Astrocyte (in vitro differentiated cells and primary cell): Measurements from ENCODE around the gene SCLY. TPM values are rescaled to one million over a fixed set of nuclear protein-coding genes. Genes with fewer than 3 reads are reported as not detected.

ENCODE experiments used
- DNase-seq: peaks from one replicate; pipeline ENCODE4 v3.0.0-alpha.2; 2010; ENCODE audit warnings: low read depth
- FAIRE-seq: peaks from 2 replicates; lab custom pipeline; 2011; peaks lifted over from hg19 to GRCh38; lab: Jason Lieb, UNC
- H2AFZ ChIP-seq: 2 replicates; pipeline ENCODE4 v1.6.0; 2012; ENCODE audit warnings: low read depth, low read length, inconsistent platforms
- H3K27ac ChIP-seq: 2 replicates; pipeline ENCODE4 v1.5.1; 2011; ENCODE audit warnings: low read depth, low read length, inconsistent platforms
- H3K27me3 ChIP-seq: 2 replicates; pipeline ENCODE4 v1.6.0; 2011; ENCODE audit warnings: low read length, inconsistent platforms; ENCODE audit not compliant: insufficient read depth
- H3K36me3 ChIP-seq: 2 replicates; pipeline ENCODE4 v1.5.1; 2011; ENCODE audit warnings: low read length, inconsistent platforms; ENCODE audit not compliant: insufficient read depth
- H3K4me1 ChIP-seq: 2 replicates; pipeline ENCODE4 v1.5.1; 2011; ENCODE audit warnings: low read length, inconsistent platforms; ENCODE audit not compliant: insufficient read depth
- H3K4me2 ChIP-seq: 2 replicates; pipeline ENCODE4 v1.6.0; 2012; ENCODE audit warnings: low read length, inconsistent platforms
- H3K4me3 ChIP-seq: 2 replicates; pipeline ENCODE4 v1.5.1; 2011; ENCODE audit warnings: low read depth, mild to moderate bottlenecking, low read length, inconsistent platforms; ENCODE audit not compliant: insufficient read depth
- H3K79me2 ChIP-seq: 2 replicates; pipeline ENCODE4 v1.6.0; 2012; ENCODE audit warnings: mild to moderate bottlenecking, low read length, inconsistent platforms; ENCODE audit not compliant: insufficient read depth
- H3K9ac ChIP-seq: 2 replicates; pipeline ENCODE4 v1.6.0; 2012; ENCODE audit warnings: mild to moderate bottlenecking, low read length, inconsistent platforms
- H3K9me3 ChIP-seq: 2 replicates; pipeline ENCODE4 v1.5.1; 2012; ENCODE audit warnings: low read depth, mild to moderate bottlenecking, low read length, inconsistent platforms; ENCODE audit not compliant: insufficient read depth
- H4K20me1 ChIP-seq: 2 replicates; pipeline ENCODE4 v1.6.0; 2012; ENCODE audit warnings: low read length, inconsistent platforms; ENCODE audit not compliant: insufficient read depth
- H3K27ac Mint-ChIP-seq: one replicate; pipeline ENCODE4 v1.8.0; 2021; ENCODE audit warnings: mild to moderate bottlenecking, mixed read lengths; ENCODE audit not compliant: unreplicated experiment
- H3K27me3 Mint-ChIP-seq: one replicate; pipeline ENCODE4 v1.8.0; 2021; ENCODE audit warnings: low read depth, mixed read lengths; ENCODE audit not compliant: unreplicated experiment
- H3K36me3 Mint-ChIP-seq: one replicate; pipeline ENCODE4 v1.8.0; 2021; ENCODE audit warnings: low read depth, mixed read lengths; ENCODE audit not compliant: unreplicated experiment
- H3K4me1 Mint-ChIP-seq: one replicate; pipeline ENCODE4 v1.8.0; 2021; ENCODE audit warnings: low read depth, mixed read lengths; ENCODE audit not compliant: unreplicated experiment
- H3K4me3 Mint-ChIP-seq: one replicate; pipeline ENCODE4 v1.8.0; 2021; ENCODE audit warnings: mild to moderate bottlenecking, moderate library complexity, mixed read lengths; ENCODE audit not compliant: unreplicated experiment
- H3K9me3 Mint-ChIP-seq: one replicate; pipeline ENCODE4 v1.8.0; 2021; ENCODE audit warnings: mild to moderate bottlenecking, mixed read lengths; ENCODE audit not compliant: unreplicated experiment
- CTCF ChIP-seq: IDR thresholded peaks from 2 replicates; pipeline ENCODE4 v1.5.1; 2011; ENCODE audit warnings: low read depth, mild to moderate bottlenecking, inconsistent platforms, low read length, moderate library complexity; ENCODE audit not compliant: insufficient read depth
- EZH2 ChIP-seq: IDR thresholded peaks from 2 replicates; pipeline ENCODE4 v1.6.1; 2012; ENCODE audit warnings: mild to moderate bottlenecking, low read length, inconsistent platforms; ENCODE audit not compliant: insufficient read depth
- total RNA-seq: library from RNA; stranded (reverse); gene quantifications from 2 replicates; pipeline ENCODE4 v1.2.1, GENCODE V29; 2021

SCLY gene
- total RNA-seq, 1 donor from 2014 or later, result 15.4 TPM

GRCh38 chr2:238067939-238068338, 7.1 kb downstream of the SCLY start:
- H3K27me3 ChIP-seq, result no peaks in the 10 kb centered on the region
- DNase-seq (no peak), FAIRE-seq (no peak)
- no peaks in the 10 kb centered on the region for H3K27me3 Mint-ChIP-seq
- H3K79me2 ChIP-seq, result no peaks in the 10 kb centered on the region
- H3K27ac Mint-ChIP-seq, result no peak overlapping the region
- TF ChIP-seq CTCF, result no peak
- TF ChIP-seq EZH2, result no peak
- no peak overlapping the region for H3K27ac ChIP-seq
- no peak overlapping the region for H3K9ac ChIP-seq
- no peak overlapping the region for H2AFZ ChIP-seq
- H3K36me3 Mint-ChIP-seq, result peaks cover 22% of the 10 kb centered on the region
- no peaks in the 10 kb centered on the region for H3K4me1 ChIP-seq
- H3K4me3 Mint-ChIP-seq, result no peak overlapping the region
- no peak overlapping the region for H3K4me2 ChIP-seq
- no peaks in the 10 kb centered on the region for H4K20me1 ChIP-seq
- H3K4me1 Mint-ChIP-seq, result no peaks in the 10 kb centered on the region
- H3K9me3 Mint-ChIP-seq, result peaks cover 4% of the 10 kb centered on the region
- H3K36me3 ChIP-seq, result peaks cover 2% of the 10 kb centered on the region
- no peak overlapping the region for H3K4me3 ChIP-seq
- no peaks in the 10 kb centered on the region for H3K9me3 ChIP-seq

- Mint-ChIP-seq H3K36me3 (peaks cover 27% of the 10 kb centered on the region), H3K4me3 (no peak overlapping the region), H3K4me1 (no peaks in the 10 kb centered on the region), H3K27ac (no peak overlapping the region), H3K9me3 (peaks cover 5% of the 10 kb centered on the region), H3K27me3 (no peaks in the 10 kb centered on the region)
- Histone ChIP-seq H3K9ac (no peak overlapping the region), H3K36me3 (peaks cover 2% of the 10 kb centered on the region), H3K79me2 (no peaks in the 10 kb centered on the region), H3K27ac (no peak overlapping the region), H2AFZ (no peak overlapping the region), H3K9me3 (no peaks in the 10 kb centered on the region), H4K20me1 (no peaks in the 10 kb centered on the region), H3K4me2 (no peak overlapping the region), H3K4me3 (no peak overlapping the region), H3K4me1 (no peaks in the 10 kb centered on the region), H3K27me3 (no peaks in the 10 kb centered on the region)
- TF ChIP-seq EZH2 (no peak), CTCF (no peak)
- no peak for FAIRE-seq
- no peak for DNase-seq
These were observed 8.4 kb downstream of the SCLY start for GRCh38 chr2:238069021-238069709.

- DNase-seq (no peak), FAIRE-seq (no peak)
- Histone ChIP-seq H3K9me3 (no peaks in the 10 kb centered on the region), H3K4me1 (no peaks in the 10 kb centered on the region), H3K4me2 (no peak overlapping the region), H2AFZ (no peak overlapping the region), H3K4me3 (no peak overlapping the region), H4K20me1 (no peaks in the 10 kb centered on the region), H3K9ac (no peak overlapping the region), H3K27me3 (no peaks in the 10 kb centered on the region), H3K36me3 (peaks cover 2% of the 10 kb centered on the region), H3K79me2 (no peaks in the 10 kb centered on the region), H3K27ac (no peak overlapping the region)
- Mint-ChIP-seq H3K36me3 (peaks cover 27% of the 10 kb centered on the region), H3K27ac (peak overlapping the region; percentile 41), H3K4me3 (no peak overlapping the region), H3K9me3 (peaks cover 5% of the 10 kb centered on the region), H3K27me3 (no peaks in the 10 kb centered on the region), H3K4me1 (no peaks in the 10 kb centered on the region)
- TF ChIP-seq EZH2, result no peak
- TF ChIP-seq CTCF, result no peak
These were observed 9.1 kb downstream of the SCLY start for GRCh38 chr2:238069877-238070276.
